ENCODE results near the gene FBXL20.
"Not testable (repeated sequence)": the region's sequence is repeated elsewhere in the genome, so short reads cannot be mapped to it uniquely, and the experiment has no call there.

Gene FBXL20, protein sequence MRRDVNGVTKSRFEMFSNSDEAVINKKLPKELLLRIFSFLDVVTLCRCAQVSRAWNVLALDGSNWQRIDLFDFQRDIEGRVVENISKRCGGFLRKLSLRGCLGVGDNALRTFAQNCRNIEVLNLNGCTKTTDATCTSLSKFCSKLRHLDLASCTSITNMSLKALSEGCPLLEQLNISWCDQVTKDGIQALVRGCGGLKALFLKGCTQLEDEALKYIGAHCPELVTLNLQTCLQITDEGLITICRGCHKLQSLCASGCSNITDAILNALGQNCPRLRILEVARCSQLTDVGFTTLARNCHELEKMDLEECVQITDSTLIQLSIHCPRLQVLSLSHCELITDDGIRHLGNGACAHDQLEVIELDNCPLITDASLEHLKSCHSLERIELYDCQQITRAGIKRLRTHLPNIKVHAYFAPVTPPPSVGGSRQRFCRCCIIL

DNA sequence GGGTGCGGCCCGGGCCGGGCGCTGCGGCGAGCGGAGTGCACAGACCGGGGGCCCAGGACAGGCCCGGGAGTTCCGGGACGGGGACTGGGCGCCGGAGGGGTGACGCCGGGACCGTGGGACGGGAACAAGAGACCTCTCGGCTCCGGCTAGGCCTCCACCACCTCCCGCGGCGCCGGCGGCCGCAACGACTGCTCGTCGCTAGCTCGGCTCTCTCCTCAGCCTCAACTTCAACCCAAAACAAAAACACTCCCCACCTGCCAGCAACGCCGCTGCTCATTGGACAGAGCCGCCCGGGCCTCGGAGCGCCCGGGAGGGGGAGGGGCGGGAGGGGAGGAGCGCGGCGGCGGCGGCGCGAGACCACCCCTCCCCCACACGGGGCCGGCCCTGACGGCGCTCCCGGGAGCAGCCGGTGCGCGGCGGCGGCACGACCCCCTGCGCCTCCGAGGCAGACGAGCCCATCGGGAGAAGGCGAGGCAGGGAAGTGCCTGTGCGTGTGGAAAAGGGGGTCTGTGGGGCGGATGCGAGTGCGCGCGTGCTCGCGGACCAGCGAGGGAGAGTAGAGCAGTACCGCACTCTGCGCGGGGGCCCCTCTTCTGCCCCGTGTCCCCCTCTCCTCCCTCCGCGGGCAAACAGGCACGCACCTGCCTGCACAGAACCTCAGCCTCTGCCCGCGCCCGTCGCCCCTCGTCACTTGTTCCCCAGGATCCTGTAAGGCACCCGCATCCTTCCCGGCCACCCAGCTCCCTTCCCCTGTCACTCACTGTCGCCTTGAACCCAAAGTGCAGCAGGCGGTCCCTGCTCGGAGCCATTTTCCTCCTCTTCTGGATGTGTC, at the start of gene FBXL20:
Gene FBXL20 (minus strand): TSS at position 215 of the 832 bp plus-strand sequence. CDS start 224 bp downstream, outside the sequence.
- DNase-seq: peak; percentile 90 to 93 (median 92)

DNA sequence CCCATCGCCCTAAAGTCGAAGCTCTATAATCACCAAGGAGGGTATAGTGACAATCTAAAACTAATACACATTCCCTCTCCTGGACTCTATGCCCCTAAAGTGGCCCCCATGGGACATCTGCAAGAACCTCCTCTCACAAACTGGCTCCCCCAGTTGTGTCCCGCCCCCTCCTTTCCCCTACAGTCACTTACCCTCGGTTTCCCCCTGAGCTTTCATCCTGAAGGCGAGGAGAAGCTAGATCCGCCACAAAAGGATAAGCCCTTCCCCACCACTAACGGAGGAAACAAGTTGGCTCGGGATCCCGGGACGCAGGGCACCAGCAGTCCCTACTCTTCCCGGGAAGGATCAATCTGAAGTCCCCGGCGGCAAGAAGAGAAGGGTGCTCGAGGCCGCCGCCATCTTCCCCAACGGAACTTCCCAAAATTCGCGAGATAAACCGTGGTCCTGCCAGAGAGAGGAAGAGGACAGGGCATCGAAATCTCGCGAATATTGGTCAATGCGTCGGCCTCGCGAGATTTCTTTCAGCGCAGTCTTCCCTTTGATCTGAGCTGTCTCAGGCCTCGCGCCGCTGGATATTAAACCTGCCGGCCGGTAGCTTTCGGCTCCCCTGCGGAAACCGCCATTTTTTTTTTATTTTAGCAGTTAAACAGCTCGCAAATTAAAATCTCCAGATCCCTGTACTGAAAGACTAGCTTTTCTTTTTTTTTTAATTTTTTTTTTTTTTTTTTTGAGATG, 49.6 kb upstream of the FBXL20 start, which contains the start of gene MED1:
Gene MED1 (minus strand): TSS at position 417 of the 735 bp plus-strand sequence. CDS start 201 bp downstream, at position 216.
- DNase-seq: peak; percentile 97 to 99 (median 98)

DNA sequence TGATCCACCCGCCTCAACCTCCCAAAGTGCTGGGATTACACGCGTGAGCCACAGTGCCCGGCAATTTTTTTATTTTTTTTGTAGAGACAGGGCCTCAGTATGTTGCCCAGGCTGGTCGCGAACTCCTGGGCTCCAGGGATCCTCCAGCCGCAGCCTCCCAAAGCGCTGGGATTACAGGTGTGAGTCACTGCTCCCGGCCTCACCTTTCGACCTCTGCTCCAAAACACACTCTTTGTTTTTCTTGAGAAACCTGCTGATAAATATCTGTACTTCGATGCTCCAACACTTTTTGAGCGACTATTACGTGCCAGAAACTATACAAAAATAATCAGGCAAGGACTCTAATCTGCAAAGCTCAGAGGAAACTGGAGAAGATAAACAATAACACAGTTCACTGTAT, 48.6 kb upstream of the FBXL20 start:
- no peak for DNase-seq

DNA sequence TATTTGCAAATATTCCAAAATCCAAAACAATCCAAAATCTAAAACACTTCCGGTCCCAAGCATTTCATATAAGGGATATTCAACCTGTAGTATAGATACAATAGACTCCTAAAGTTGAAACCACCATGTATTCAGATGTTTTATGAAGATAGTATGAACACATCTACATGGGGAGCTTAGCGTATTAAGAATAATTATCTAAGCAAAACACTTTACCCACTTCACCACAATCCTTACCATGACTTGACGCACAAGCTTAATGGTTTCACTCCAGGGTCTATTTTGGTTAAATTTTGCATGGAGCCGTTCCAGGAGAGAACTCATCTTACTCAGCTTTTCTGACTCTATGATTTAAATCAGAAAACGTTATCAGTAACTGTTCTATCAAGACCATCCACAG, 46.1 kb upstream of the FBXL20 start:
- no peak for DNase-seq

DNA sequence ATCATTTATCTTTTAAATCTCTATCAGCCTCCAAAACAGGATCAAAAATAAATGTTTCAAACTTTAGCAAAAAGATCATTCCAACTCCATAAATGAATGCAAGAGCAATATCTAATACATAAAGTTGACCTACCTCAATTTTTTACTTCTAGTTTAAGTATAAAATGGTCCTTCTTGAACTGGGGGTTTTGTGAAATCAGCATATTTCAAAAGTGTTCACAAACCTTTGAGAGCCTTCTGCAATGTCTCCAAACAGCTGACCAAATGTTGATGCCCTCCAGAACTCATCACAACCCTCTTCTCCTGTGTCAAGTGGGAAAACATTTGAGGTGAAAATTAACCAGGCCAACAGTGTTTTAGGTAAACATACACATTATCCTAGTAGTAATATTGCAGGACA, 41.9 kb upstream of the FBXL20 start:
- DNase-seq: no peak

DNA sequence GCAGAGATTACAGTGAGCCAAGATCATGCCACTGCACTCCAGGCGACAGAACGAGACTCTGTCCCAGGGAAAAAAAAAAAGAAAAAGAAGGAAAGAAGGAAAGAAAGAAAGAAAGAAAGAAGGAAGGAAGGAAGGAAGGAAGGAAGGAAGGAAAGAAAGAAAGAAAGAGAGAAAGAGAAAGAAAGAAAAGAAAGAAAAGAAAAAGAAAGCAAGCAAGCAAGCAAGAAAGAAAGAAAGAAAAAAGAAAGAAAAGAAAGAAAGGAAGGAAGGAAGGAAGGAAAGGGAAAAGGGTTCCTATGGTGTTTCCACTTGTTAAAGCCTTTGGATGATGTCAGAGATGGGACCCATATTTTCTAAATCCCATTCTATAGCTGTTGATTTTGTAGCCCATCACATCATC, 38.4 kb upstream of the FBXL20 start:
- DNase-seq: not testable (repeated sequence)

DNA sequence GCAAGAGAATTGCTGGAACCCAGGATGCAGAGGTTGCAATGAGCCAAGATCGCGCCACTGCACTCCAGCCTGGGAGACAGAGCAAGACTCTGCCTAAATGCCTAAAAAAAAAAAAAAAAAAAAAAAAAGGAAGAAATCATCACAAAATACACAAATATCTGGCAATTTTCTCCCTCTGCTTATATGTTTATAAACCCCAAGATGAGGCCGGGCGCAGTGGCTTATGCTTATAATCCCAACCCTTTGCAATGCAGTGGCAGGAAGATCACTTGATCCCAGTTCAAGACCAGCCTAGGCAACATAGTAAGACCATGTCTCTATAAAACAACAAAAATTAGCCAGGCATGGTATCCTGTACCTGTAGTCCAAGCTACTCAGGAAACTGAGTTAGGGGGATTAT, 28.2 kb upstream of the FBXL20 start:
- DNase-seq: no peak

DNA sequence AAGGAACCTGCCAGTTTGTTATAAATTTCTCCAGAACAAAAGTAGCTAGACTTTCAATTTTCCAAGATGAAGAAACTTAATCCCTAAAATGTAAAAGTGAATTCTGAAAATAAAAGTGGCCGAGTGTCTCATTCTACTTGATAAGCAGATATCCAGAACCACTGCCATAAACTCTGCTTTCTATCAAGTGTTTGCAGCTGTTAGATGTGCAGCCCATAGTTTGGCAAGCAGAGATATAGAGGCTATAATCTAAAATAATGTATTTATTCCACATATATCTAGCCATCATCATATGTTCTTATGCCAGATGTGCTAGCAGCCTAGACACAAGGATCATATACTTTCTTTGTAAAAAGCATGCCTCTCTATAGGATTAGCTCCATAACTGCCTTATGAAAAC, 14.7 kb upstream of the FBXL20 start:
- DNase-seq: no peak

DNA sequence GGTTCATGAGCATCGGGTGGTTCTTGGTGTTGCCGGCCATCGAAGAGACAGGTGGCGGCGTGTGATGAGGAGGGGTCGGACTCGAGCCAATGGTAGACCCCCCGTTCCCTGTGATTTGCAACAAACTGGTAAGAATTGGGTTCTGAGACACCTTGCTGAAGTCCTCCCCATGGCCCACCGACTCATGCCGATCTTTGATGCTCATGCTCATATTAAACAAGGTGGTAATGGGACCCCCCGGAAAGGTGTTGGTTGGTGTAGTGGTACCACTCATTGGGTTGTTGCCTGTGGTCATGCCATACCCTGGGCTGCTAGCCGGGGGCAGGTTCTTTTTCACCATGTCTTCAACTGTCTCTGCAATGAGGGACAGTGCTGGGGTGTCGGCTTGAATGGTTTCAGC, 8.9 kb upstream of the FBXL20 start:
- no peak for DNase-seq

DNA sequence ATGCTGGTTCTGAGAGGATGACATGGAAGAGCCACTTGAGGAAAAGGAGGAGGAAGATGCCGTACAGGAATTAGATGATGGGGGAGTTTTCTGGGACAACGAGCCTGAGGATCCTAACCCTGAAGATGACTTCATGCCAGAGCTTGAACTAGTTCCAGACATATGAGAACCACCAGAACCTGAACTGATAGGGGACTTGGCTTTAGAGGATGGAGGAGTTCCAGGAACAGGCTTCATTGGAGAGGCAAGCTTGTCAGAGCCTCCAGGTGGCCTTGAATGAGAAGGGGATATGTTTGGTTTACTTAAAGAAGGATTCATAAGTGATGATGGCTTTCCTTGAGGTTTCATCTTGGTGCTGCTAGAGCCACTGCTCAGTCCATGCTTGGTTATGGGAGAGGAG, 6.9 kb upstream of the FBXL20 start:
- DNase-seq: no peak

DNA sequence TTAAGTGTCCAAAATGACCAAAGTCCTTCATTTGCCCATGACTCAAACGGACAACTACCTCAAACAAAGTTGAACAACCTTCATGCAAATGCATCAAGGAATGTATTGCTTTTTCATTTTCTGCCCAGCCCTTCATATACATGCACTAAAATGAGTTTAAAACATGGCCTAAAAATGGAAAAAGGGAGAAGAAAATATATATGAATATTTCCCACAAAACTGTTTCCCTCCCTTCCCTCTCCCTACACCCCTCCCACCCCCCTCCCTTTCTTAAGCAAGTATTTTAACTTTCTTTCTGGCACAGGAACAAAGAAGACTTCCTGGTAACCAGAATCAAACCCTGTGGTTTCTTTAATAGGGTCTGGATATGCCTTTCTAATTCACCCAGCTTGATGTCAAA, 5.5 kb upstream of the FBXL20 start:
- no peak for DNase-seq

DNA sequence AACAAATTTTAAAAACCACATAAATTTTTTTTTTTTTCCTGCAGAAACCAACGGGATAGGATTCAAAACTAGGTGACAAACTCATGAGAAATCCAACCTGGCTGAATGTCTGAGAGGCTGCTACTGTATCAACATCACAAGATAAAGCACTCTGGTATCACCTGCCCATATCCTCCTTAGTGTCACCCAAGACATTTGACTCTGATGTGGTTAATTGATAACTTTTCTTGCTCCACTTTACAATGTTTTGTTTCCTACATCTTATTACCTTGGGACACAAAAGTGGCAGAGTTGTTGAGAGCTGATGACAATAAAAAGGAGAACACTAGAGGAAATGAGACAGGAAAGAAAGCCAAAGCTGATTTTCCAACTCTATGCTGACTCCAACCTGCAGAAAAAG, 4.0 kb upstream of the FBXL20 start:
- no peak for DNase-seq

DNA sequence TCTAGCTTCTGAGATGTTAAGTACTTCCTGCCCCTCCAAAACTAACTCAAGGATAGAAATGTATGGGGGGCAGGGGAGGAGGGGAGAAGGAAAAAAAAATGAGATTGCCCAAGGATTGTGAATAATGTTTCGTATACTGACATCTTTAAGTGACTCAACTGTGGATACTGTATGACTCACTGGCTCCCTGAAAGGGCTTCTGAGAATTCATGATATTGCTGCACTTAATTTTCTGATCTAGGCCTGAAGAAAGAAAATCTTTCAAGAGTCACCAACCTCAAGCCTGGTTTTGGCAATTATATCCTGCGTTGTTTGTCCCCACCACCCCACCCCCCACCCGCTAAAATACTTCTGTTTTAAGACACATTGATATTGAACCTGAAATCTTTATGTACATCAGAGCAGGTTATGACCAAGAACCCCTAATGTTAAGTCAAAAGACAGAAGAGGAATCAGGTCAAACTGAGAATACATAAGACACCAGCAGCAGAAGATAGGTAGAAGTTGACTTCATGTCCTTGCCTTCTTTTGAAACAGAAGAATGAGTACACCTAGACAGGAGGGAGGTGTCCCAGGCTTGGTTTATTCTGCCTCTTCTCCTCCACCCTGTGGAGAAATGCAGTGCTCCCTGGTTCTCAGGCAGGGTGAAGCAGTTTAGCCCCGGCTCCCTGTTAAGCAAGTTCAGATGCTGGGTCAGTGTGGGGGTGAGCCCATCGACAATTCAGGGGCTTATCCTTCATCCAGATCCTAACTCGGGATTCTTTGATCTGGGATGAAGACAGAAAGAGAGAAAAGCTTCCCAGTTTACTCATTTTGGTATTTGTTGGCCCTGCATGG, 3.3 kb upstream of the FBXL20 start:
- no peak for DNase-seq

DNA sequence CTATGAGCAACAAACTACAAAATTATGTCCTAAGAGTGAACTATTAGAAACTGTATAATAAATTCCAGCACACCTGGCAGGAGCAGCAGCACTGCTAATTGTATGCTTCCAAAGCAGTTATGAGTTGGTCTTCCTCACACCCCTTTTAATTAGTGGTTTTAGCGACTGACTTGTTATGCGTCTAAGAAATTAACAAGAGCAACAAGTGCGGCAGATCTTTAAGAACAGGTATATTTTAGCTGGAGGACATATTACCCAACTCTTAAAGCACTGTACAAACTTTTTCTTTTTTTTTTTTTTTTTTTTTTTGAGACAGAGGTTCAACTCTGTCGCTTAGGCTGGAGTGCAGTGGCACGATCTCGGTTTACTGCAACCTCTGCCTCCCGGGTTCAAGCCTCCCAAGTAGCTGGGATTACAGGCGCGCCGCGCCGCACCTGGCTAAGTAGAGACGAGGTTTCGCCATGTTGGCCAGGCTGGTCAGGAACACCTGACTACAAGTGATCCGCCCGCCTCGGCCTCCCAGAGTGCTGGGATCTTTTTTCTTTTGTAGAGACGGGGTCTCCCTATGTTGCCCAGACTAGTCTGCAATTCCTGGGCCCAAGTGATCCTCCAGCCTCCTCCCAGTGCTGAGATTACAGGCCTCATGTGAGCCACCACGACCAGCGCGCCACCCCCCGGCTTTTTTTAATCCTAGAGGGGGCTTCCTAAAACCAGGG, 1.6 kb upstream of the FBXL20 start:
- no peak for DNase-seq

DNA sequence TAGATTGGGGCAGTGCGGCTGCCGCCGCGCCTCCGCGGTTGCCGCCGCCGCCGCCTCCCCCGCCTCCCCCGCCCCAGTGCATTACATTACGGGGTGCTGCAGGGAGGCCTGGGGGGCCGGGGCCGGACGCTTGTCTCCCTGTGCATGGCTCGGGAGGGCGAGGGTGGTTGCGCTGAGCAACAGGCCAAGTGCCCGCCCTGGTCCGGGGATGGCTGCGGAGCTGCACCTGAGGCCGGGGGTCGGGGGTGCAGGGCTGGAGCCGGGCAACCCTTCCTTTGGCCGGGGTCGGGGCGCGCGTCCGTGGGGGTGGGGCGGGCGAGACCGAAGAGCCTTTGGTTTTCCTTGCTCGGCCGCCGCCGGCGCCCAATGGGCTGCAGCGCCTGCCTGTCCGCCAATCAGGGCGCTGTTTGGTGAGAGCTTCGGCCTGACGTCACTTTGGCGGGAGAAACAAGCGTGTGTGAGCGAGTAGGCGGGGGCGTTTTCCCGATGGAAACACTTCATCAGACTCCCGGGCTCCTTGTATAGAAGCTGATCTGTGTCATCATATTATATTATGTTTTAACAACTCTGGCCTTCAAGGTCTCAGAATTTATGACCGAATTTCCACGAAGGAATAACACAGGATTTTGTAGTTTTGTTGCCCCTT, 941 bp upstream of the FBXL20 start:
- DNase-seq: peak; percentile 89 to 96 (median 93)

DNA sequence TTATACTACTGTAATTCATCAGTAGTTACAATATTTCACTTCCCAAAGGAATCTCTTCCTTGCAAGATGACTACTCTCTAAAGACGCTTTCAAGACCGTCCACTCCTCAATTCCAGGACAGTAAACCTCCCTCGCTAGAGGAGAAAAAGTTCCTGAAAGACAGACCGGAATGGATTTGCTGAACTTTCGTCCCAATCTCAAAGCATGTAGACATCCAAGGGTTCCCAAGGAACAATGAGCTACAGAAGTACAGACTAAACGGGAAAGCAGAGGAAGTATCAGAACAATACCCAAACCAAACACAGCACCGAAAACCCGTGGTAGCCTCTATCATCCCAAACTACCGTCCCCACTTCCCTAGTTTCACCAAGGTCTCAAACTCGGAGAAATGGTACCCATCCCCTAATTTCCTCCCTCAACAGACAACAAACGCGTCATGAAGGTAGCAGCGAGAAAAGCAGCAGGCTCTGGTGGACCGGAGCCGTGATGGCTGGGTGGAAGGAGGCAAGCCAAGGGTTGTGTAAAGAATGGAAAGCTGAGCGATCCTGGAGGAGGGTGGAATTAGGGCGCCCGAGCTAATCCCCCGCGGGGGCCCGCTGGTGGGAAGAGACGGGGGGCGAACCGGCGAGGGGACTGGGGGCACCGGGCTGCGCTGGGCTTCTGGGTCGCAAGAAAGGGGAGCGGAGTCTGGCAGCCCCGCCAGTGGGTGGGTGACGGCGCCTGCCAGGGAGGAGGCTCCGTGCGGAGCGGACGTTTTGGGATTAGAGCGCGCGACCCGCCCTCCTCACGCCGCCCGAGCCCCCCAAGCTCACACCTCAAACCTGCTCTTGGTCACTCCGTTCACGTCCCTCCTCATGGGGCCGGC, 647 bp downstream of the FBXL20 start:
- peak in 1 of 3 experiments; percentile 58 for DNase-seq

DNA sequence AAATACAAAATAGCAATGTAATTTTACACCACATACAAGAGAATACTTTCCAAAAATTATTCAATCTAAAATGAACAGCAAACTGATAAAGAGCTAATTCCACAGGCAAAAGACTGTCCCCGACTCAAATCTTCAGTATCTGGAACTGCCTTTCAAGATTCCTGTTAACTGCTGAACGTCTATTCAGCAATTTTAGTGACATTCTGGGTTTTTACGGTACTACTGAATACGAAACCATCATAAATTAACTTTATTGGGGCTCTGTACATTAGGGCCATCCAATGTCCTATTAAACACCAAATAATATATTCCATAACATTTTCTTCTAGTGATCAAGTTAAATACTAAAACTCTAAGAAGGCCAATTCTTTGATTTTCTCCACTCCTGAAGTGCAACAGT, 1.6 kb downstream of the FBXL20 start:
- no peak for DNase-seq

DNA sequence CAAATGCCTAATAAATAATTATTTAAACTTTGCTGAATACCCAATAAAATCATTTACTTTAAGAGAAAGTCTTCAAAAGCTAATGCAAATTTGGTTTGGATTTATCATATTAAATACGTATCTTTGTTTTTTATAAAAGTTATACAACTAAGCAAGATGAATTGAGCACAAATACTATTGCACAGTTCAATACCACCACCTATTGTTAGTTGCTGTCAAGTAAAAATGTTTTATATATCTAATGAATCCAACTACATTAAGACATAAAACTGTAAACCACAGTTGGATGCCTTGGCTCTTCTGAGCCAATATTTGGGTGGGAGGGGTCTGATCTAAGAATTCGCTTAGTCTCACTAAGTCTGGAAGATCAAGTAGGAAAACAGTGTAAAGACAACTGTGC, 7.7 kb downstream of the FBXL20 start:
- no peak for DNase-seq

DNA sequence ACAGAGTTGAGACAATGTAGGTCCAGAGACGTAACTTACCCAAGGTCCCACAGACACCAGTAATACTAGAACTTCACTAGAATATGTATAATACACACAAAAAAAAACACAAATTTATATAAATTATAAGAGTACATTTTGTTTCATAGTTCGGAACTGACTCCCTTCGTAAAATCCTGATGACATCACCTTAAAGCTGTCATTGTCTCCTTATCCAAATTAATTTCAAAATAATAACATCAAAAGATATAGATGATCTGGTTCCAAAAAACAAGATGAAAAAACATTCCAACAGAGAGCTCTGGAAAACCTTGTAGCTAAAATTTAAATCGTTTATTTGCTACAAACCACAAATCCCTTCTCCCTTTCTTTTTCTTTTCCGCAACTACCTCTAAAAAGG, 10.0 kb downstream of the FBXL20 start:
- DNase-seq: no peak

DNA sequence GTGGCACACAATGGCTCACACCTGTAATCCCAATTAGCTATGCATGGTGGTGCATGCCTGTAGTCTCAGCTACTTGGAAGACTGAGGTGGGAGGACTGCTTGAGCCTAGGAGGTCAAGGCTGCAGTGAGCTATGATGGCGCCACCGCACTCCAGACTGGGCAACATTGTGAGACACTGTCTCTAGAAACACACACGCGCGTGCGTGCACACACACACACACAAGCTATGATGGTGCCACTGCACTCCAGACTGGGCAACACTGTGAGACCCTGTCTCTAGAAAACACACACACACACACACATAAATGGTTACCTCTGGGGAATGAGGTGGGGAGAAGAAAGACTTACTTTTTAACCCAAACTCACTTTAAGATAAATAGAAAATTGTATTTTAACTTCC, 16.4 kb downstream of the FBXL20 start:
- DNase-seq: no peak
